HG03354 (cell line): ENCODE results near the gene HMCN2.
"Not testable (repeated sequence)": the region's sequence is repeated elsewhere in the genome, so short reads cannot be mapped to it uniquely, and the experiment has no call there.

Source experiments
- ATAC-seq: cut with Tn5 transposase; IDR thresholded peaks from one replicate; pipeline ENCODE4 v1.9.1; 2021; ENCODE audit warnings: mild to moderate bottlenecking; ENCODE audit not compliant: unreplicated experiment, poor library complexity, severe bottlenecking

The HMCN2 gene

DNA sequence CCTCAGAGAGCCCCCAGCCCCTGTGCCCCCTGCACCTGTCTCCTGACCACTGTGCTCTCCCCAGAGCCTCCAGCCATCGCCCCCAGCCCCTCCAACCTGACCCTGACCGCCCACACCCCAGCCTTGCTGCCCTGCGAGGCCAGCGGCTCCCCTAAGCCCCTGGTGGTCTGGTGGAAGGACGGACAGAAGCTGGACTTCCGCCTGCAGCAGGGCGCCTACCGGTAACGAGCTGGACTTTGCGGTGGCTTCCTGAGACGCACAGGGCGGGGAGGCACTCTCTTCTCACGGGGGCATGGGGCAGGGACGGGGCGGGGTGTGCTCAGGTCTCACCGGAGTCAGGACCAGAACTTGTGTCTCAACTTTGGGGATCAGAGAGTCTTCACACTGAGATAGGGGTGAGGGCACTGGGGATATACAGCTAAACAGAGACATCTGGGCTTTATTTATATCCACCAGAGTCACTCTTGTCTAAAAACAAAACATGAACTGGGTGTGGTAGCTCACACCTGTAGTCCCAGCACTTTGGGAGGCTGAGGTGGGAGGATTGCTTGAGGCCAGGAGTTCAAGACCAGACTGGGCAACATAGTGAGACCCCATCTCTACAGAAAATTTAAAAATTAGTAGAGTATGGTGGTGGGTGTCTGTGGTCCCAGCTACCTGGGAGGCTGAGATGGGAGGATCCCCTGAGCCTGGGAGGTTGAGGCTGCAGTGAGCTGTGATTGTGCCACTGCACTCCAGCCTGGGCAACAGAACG is 133.1 kb downstream of the HMCN2 start:
- ATAC-seq: no peak

DNA sequence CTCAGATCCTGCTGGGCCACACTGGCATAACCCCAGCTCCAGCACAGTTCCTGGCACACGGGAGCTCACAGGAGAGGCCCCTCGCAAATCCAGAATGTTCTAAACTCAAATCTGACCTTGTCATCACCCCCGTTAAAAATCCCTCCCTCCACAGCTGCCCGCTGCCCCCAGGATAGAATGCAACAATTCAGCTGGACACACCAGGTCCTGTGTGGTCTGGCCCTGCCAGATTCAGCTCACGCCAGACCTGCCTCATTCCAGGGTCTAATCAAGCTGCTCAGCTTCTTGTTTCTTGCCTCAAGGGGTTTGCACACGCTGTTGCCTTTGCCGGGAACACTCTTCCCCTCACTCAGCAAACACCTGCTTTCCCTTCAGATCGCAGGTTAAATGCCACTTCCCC is 134.2 kb downstream of the HMCN2 start:
- ATAC-seq: no peak

DNA sequence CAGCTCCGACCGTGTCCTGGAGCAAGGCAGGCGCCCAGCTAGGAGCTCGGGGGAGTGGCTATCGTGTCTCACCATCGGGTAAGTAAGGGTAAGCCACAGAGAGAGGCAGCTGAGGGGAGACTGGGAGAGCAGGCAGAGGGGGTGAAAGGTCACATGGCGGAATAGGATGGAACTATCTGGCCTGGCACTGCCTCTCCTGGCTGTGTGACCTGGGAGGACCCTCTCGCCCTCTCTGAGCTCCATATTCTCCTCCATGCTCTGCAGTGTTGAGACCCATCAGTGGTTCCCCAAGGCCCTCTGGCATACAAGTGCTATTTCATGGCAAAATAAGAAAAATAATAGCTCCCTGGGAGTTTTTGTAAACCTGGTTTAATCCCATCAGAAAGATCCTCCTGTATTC is 135.3 kb downstream of the HMCN2 start:
- ATAC-seq: no peak

DNA sequence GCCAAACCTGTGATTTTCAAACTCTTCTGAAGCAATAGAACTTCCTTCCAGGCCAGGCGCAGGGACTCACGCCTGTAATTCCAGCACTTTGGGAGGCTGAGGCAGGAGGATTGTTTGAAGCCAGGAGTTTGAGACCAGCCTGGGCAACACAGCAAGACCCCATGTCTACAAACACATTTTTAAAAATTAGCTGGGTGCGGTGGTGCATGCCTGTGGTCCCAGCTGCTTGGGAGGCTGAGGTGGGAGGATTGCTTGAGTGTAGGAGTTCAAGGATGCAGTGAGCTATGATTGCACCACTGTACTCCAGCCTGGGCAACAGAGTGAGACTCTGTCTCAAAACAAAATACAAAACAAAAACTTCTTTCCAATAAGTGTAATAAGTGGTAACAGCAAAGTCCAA is 136.2 kb downstream of the HMCN2 start:
- not testable (repeated sequence) for ATAC-seq

DNA sequence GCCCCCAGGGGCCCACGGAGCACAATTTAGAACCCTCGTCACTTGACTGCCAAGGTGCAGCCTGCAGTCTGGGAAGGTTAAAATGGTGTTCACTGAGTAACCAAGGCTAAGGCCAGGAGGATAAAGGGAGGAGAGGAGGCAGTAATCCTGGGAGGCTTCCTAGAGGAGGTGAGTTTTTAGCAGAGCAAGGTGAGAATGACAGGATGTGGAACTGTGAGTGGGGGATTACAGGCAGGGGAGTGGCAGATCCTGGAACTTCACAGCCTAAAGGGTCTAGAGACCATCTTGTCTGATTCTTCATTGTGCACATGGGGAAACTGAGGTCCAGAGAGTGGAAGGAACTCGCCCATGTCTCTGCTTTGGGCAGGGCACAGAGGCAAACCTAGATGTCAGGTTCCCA is 136.7 kb downstream of the HMCN2 start:
- ATAC-seq: no peak

- no peak for ATAC-seq
These were observed 137.3 kb downstream of the HMCN2 start for GRCh38 chr9:130402645-130403440.

GRCh38 chr9:130405657-130406257 is 140.2 kb downstream of the HMCN2 start:
- ATAC-seq: no peak

DNA sequence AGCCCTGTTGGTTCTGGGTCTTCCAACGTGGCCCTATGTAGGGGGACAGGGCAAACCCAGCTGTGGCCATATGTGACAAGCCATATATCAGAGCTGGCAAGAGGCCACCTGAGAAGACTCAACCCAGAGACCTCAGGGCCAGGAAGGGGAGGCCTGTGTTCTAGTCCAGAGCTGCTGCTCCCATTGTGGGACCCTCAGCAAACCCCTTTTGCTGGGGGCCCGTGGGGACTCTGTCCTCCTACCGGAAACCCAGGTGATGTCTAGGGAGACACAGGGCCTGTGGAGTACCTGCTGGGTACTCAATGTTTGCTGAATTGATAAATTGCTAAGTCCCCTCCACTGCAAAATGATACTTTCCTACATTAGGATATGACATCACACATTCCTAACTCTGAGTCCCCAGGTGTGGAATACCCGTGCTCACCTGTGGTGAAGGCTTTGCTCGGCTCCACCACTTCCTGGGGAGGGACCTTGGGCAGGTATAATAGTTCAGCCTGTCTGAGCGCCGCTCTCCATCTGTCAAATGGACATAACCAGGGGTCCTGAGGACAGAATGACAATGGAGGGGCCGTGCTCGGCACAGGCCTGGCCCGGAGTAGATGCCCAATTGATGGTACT is 140.8 kb downstream of the HMCN2 start:
- ATAC-seq: no peak

- no peak for ATAC-seq
These were observed 142.5 kb downstream of the HMCN2 start for GRCh38 chr9:130407916-130408663.

- no peak for ATAC-seq
These were observed 143.1 kb downstream of the HMCN2 start for GRCh38 chr9:130408669-130409068.

DNA sequence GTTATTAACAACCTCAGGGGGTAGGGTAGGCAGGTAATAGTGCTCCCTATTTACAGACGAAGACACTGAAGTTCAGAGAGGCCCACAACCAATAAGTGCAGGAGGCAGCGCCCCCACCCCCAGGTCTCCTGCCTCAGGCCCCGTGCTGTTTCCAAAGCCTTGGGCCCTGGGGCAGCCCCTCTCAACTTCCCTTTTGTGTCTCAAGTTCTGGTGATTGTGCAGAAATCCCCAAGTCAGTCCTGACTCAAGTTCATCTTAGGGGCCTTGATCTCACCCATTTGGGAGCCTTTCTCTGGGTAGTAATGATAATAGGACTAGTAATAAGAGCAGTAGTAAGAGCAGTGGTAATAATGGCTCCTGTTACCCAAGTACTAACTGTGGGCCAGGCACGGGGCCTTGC is 143.7 kb downstream of the HMCN2 start:
- ATAC-seq: no peak

DNA sequence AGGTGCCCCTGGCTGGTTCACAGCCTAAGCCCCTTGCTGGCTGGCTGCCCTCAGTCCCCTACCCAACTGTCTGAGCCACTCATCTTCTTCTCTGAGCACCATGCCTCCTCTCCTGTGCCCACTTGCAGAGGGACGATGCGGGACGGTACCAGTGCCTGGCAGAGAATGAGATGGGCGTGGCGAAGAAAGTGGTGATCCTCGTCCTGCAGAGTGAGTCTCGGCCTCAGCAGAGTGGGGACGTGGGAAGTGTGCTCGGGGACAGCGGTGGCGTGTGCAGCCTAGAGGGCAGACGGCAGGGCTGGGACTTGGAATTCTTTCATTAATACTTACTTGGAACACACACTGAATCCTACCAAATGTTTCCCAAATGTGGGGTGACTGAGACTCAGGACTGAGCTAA is 144.9 kb downstream of the HMCN2 start:
- no peak for ATAC-seq

GRCh38 chr9:130411566-130411915 is 146.0 kb downstream of the HMCN2 start:
- no peak for ATAC-seq

- ATAC-seq: no peak
These were observed 148.6 kb downstream of the HMCN2 start for GRCh38 chr9:130414081-130414731.

DNA sequence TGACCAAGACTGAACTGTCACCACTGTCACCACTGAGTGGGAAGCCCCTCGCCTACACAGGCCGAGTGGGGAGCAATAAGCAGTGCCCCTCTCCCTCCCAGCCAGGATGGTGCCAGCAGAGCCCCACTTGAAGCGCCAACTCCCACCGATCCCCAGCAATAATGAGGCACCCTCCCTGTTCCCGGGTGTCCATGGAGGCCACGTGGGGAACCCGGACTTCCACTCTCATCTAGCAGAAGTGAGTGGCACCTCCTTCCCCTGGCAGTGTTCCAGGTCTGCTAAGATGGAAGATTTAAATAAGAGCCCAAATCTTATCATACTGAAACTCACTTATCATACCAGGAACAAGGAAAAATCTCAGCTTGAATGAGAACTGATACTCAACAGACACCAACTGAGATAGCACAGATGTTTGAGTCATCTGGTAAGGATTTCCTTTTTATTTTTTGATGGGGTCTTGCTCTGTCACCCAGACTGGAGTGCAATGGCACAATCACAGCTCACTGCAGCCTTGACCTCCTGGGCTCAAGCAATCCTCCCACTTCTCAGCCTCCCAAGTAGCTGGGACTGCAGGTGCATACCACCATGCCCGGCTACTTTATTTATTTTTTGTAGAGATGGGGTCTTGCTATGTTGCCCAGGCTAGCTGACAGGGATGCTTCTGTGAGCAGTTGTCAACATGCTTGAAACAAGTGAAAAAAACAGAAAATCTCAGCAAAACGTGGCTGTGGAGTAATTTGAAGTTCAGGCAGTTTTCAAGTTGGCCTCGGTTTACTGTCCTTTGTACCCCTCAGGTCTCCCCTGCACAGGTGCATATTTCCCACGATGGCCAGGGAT is 149.6 kb downstream of the HMCN2 start:
- no peak for ATAC-seq

GRCh38 chr9:130417602-130418001 is 152.0 kb downstream of the HMCN2 start:
- ATAC-seq: no peak

- no peak for ATAC-seq
These were observed 153.2 kb downstream of the HMCN2 start for GRCh38 chr9:130418776-130419175.

DNA sequence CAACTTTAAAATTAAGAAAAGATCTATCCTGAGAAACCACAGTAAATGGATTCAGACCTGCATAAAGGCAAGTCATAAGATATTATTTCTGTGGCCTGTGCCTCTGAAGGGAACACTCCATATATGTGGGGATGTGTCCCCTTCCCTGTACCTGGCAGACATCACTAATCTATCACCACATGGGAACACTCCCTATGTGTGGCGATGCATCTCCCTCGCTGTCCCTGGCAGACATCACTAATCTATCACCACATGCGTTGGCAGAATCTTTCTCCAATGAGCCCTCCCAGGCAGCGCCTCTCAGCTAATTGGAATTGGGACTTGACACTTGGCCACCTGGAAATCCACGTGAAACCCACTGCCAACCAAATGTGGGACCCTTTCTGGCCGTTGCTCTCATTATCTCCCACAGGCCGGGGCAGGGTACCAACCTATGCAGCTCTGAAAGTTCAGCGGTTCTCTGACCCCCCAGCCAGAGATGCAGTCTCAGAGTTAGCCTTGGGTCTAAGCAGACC is 154.0 kb downstream of the HMCN2 start:
- ATAC-seq: no peak
